ENCODE results near the gene LVRN. TPM values are rescaled to one million over a fixed set of nuclear protein-coding genes. Genes with fewer than 3 reads are reported as not detected.

LVRN gene
- total and polyA plus RNA-seq, 2 experiments from 2014 or later: 0.31 to 0.45 TPM

GRCh38 chr5:116042375-116042774, 80.1 kb downstream of the LVRN start:
- Histone ChIP-seq H3K4me3 (no peak overlapping the region), H3K4me2 (no peak overlapping the region), H4K20me1 (replicated peaks; ENCODE audit: insufficient read depth) (no peaks in the 10 kb centered on the region), H3F3A (replicated peaks; ENCODE audit: low read depth) (no peaks in the 10 kb centered on the region), H3K79me2 (replicated peaks; ENCODE audit: insufficient read depth) (no peaks in the 10 kb centered on the region), H3K27me3 (ENCODE audit: insufficient read depth) (no peaks in the 10 kb centered on the region), H3K9me2 (ENCODE audit: insufficient read depth) (no peaks in the 10 kb centered on the region), H2AFZ (no peak overlapping the region), H3K27ac (ENCODE audit: low read depth) (no peak overlapping the region), H3K36me3 (ENCODE audit: insufficient read depth) (no peaks in the 10 kb centered on the region), H3K4me1 (ENCODE audit: insufficient read depth) (peaks cover 9% of the 10 kb centered on the region; the same call in 1 of the 2 replicates)
- H3K4me1 Mint-ChIP-seq: peaks cover 18% of the 10 kb centered on the region
- H3K27me3 Mint-ChIP-seq (ENCODE audit: insufficient read depth, low read depth, poor library complexity): peaks cover 2% of the 10 kb centered on the region
- H3K9me3 Mint-ChIP-seq: no peaks in the 10 kb centered on the region
- ATAC-seq (no peak), DNase-seq (ENCODE audit: low spot score) (no peak)
- TF ChIP-seq EZH2 (IDR thresholded peaks at IDR 0.05; ENCODE audit: low read depth, unreplicated experiment) (no peak), ETS1 (IDR thresholded peaks at IDR 0.05) (no peak), REST (IDR thresholded peaks at IDR 0.05; ENCODE audit: unreplicated experiment) (no peak), POLR2AphosphoS5 (IDR thresholded peaks at IDR 0.05; ENCODE audit: low read depth) (no peak), STAT1 (IDR thresholded peaks at IDR 0.05; ENCODE audit: unreplicated experiment) (no peak), EZH2phosphoT487 (IDR thresholded peaks at IDR 0.05; ENCODE audit: unreplicated experiment) (no peak), ZNF114 (CRISPR knock-in tag; IDR thresholded peaks at IDR 0.05) (no peak), ZNF462 (CRISPR knock-in tag; IDR thresholded peaks at IDR 0.05) (no peak), NANOG (IDR thresholded peaks at IDR 0.05; ENCODE audit: borderline replicate concordance) (no peak), CREB1 (CRISPR knock-in tag; IDR thresholded peaks at IDR 0.05; ENCODE audit: low read depth) (no peak), ZNF331 (CRISPR knock-in tag; IDR thresholded peaks at IDR 0.05; ENCODE audit: low read depth) (no peak), CTCF (conservative IDR thresholded peaks at IDR 0.05; ENCODE audit: low read depth in 2 of 2) (no peak), JUNB (IDR thresholded peaks at IDR 0.05; ENCODE audit: unreplicated experiment) (no peak)
- H3K27ac Mint-ChIP-seq: no peak overlapping the region
- H3K36me3 Mint-ChIP-seq (ENCODE audit: low read depth): no peaks in the 10 kb centered on the region
- H3K4me3 Mint-ChIP-seq: no peak overlapping the region
